KMS-11 (cell line): ENCODE data around the gene RNASE4.
"Not testable (repeated sequence)": the region's sequence is repeated elsewhere in the genome, so short reads cannot be mapped to it uniquely, and the experiment has no call there.

ENCODE experiments used
- H2AFZ ChIP-seq: fragments of 200-600 bp; sonication (generic); 2 replicates; pipeline ENCODE4 v1.6.1; 2016; ENCODE audit warnings: antibody characterized with exemption, mixed run types, low read depth
- H3K27ac ChIP-seq: fragments of 200-600 bp; sonication (generic); 2 replicates; pipeline ENCODE4 v1.6.1; 2016; ENCODE audit warnings: mild to moderate bottlenecking, mixed run types
- H3K27me3 ChIP-seq: fragments of 200-600 bp; sonication (generic); 2 replicates; pipeline ENCODE4 v1.6.1; 2017; ENCODE audit warnings: mild to moderate bottlenecking, low read depth, mixed run types, moderate library complexity; ENCODE audit not compliant: insufficient read depth
- H3K36me3 ChIP-seq: fragments of 200-600 bp; sonication (generic); 2 replicates; pipeline ENCODE4 v1.6.1; 2017; ENCODE audit warnings: mild to moderate bottlenecking, mixed run types; ENCODE audit not compliant: insufficient read depth
- H3K4me1 ChIP-seq: fragments of 200-600 bp; sonication (generic); 2 replicates; pipeline ENCODE4 v1.6.1; 2016; ENCODE audit warnings: mild to moderate bottlenecking, low read depth, mixed run types; ENCODE audit not compliant: poor library complexity, severe bottlenecking
- H3K4me2 ChIP-seq: fragments of 200-600 bp; sonication (generic); 2 replicates; pipeline ENCODE4 v1.7.0; 2016; ENCODE audit warnings: mild to moderate bottlenecking, mixed run types
- H3K4me3 ChIP-seq: fragments of 200-600 bp; sonication (generic); IDR thresholded peaks from 2 replicates; pipeline ENCODE4 v1.6.1; 2017; ENCODE audit warnings: low read depth, low read length, mixed read lengths; ENCODE audit not compliant: insufficient read depth
- H3K79me2 ChIP-seq: fragments of 200-600 bp; sonication (generic); 2 replicates; pipeline ENCODE4 v1.6.1; 2016; ENCODE audit warnings: low read depth, mixed run types; ENCODE audit not compliant: insufficient read depth
- H3K9ac ChIP-seq: fragments of 200-600 bp; sonication (generic); 2 replicates; pipeline ENCODE4 v1.6.1; 2016; ENCODE audit warnings: mild to moderate bottlenecking, mixed run types
- H4K20me1 ChIP-seq: fragments of 200-600 bp; sonication (generic); 2 replicates; pipeline ENCODE4 v1.6.1; 2016; ENCODE audit warnings: mild to moderate bottlenecking, mixed run types; ENCODE audit not compliant: insufficient read depth
- TF ChIP-seq, protein P1 (sequence below): fragments of 200-600 bp; sonication (generic); conservative IDR thresholded peaks from 2 replicates; pipeline ENCODE4 v1.6.1; 2017; ENCODE audit warnings: low read depth, mild to moderate bottlenecking, antibody characterized with exemption, low read length, moderate library complexity, mixed read lengths

The RNASE4 gene

DNA sequence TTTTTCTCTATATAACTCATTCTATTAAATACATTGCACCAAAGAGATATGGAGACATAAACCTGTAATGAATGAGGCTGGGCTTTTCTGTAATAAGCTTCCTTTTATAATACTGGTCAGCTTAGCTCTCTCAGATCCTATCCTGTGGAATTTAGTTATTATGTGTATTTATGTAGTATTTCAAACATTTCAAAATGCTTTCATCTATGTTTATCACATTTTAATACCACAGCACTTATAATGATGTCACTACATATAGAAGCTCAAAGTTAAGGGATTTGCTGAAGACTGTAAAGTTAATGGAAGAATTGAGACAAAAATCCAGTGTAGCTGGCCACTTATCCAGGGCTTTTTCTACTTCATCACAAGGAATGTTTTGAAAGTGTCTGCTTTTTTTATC, 15.6 kb downstream of the RNASE4 start:
- H3K36me3 ChIP-seq: no peaks in the 10 kb centered on the region
- H3K27ac ChIP-seq: no peak overlapping the region
- no peaks in the 10 kb centered on the region for H4K20me1 ChIP-seq
- H2AFZ ChIP-seq: no peak overlapping the region
- no peak overlapping the region for H3K4me2 ChIP-seq
- no peaks in the 10 kb centered on the region for H3K4me1 ChIP-seq
- H3K79me2 ChIP-seq: no peaks in the 10 kb centered on the region
- H3K9ac ChIP-seq: no peak overlapping the region
- H3K4me3 ChIP-seq: no peak overlapping the region
- TF ChIP-seq, protein P1, sequence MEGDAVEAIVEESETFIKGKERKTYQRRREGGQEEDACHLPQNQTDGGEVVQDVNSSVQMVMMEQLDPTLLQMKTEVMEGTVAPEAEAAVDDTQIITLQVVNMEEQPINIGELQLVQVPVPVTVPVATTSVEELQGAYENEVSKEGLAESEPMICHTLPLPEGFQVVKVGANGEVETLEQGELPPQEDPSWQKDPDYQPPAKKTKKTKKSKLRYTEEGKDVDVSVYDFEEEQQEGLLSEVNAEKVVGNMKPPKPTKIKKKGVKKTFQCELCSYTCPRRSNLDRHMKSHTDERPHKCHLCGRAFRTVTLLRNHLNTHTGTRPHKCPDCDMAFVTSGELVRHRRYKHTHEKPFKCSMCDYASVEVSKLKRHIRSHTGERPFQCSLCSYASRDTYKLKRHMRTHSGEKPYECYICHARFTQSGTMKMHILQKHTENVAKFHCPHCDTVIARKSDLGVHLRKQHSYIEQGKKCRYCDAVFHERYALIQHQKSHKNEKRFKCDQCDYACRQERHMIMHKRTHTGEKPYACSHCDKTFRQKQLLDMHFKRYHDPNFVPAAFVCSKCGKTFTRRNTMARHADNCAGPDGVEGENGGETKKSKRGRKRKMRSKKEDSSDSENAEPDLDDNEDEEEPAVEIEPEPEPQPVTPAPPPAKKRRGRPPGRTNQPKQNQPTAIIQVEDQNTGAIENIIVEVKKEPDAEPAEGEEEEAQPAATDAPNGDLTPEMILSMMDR: no peak
- no peaks in the 10 kb centered on the region for H3K27me3 ChIP-seq

DNA sequence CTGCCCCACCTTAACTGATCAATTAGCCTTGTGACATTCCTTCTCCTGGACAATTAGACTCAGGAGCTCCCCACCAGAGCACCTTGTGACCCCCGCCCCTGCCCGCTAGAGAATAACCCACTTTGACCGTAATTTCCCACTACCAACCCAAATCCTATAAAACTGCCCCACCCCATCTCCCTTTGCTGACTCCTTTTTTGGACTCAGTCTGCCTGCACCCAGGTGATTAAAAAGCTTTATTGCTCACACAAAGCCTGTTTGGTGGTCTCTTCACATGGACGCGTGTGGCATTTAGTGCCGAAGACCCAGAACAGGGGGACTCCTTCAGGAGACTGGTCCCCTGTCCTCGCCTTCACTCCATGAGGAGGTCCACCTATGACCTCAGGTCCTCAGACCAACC, 16.6 kb downstream of the RNASE4 start:
- H3K4me1 ChIP-seq, H3K4me3 ChIP-seq, H3K27ac ChIP-seq, H3K4me2 ChIP-seq, H3K27me3 ChIP-seq, H3K79me2 ChIP-seq, H3K9ac ChIP-seq, H4K20me1 ChIP-seq, H3K36me3 ChIP-seq, H2AFZ ChIP-seq: not testable (repeated sequence)

GRCh38 chr14:20706657-20707355, 22.4 kb downstream of the RNASE4 start:
- Histone ChIP-seq H4K20me1 (no peaks in the 10 kb centered on the region), H3K4me1 (no peaks in the 10 kb centered on the region), H3K27me3 (no peaks in the 10 kb centered on the region), H3K4me3 (no peak overlapping the region), H3K4me2 (no peak overlapping the region), H3K9ac (no peak overlapping the region), H3K27ac (no peak overlapping the region), H3K36me3 (no peaks in the 10 kb centered on the region), H2AFZ (no peak overlapping the region), H3K79me2 (no peaks in the 10 kb centered on the region)
- TF ChIP-seq, protein P1: no peak

DNA sequence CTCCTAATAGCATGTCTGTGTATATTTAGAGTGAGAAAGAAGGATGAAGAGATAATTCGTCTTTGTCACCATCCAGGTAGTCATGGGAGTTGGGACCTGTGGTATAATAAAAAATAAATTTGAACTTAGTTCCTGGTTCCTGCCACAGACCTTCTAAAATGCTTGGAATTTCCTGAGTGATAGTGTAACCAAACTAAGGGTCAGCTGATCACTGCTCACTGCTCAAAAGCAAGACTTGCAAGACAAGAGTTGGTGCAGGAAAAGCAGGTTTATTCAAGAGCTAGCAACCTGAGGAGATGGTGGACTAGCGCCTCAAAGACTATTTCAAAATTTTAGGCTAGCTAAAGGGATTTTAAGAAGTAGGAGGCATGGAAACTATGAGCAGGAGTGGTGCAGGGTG, 23.3 kb downstream of the RNASE4 start:
- Histone ChIP-seq H3K27ac (no peak overlapping the region), H4K20me1 (no peaks in the 10 kb centered on the region), H3K4me1 (no peaks in the 10 kb centered on the region), H3K4me3 (no peak overlapping the region), H2AFZ (no peak overlapping the region), H3K79me2 (no peaks in the 10 kb centered on the region), H3K9ac (no peak overlapping the region), H3K27me3 (no peaks in the 10 kb centered on the region), H3K36me3 (no peaks in the 10 kb centered on the region), H3K4me2 (no peak overlapping the region)
- TF ChIP-seq, protein P1: no peak

DNA sequence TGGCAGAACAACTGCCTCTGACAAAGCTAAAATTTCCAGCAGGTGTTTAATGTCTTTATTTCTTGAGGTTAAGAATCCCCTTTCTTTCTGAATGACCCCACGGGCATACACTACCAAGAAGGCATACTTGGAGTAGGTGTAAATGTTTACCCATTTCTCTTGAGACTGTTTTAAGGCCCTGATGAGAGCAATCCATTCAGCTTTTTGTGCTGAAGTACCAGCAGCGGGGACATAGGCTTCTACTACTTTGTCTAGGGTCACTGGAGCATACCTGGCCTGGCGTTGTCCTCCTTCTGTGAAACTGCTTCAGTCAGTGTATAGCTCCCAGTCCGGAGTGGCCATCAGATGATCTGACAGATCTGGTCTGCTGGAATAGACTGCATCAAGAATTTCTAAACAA, 26.9 kb downstream of the RNASE4 start:
- Histone ChIP-seq H3K36me3 (no peaks in the 10 kb centered on the region), H3K9ac (no peak overlapping the region), H3K4me2 (no peak overlapping the region), H3K27me3 (no peaks in the 10 kb centered on the region), H3K79me2 (no peaks in the 10 kb centered on the region), H3K27ac (no peak overlapping the region), H3K4me1 (no peaks in the 10 kb centered on the region), H3K4me3 (no peak overlapping the region), H2AFZ (no peak overlapping the region), H4K20me1 (no peaks in the 10 kb centered on the region)
- TF ChIP-seq, protein P1: no peak
